ENCODE data around the gene CFL1.
"Not testable (repeated sequence)": the region's sequence is repeated elsewhere in the genome, so short reads cannot be mapped to it uniquely, and the experiment has no call there.

CFL1 gene

DNA sequence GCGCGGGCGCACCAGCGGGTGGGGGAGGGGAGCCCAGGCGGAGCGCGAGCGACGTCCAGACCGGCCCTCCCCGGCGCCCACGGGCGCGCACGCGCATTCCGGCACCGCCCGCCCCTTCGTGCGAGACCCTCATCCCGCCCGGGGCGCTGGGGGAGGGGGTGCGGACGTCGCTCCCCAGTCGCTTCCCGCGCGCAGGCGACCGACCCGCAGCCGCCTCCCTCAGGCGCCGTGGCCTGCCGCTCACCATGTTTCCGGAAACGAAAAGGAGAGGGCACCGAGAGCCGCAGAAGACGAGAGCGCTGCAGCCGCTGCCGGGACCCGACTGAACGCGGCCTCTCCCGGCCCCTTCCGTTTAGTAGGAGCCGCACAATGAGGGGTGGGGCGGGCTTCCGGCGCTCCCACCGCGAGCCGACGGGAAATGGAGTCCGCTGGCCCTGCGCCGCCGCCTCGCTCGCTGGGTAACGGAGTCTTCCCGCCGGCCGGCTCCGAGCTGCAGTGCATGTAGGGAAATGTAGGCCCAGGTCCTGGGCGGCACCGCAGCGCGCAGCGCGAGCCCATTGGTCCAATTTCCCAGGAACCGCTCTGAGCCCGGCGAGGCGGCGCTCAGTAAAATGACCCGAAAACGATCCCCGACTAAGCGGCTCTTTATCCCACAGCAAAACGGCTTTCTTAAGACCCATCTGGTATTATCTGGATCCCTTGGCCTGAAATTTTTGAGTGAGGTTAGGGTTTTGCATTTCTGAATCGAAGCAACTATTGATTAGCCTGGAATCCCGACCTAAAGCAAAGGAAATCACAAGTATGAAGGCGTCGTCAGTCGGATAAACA is at the start of gene CFL1:
CFL1 (minus strand) TSS at position 328 of the 828 bp plus-strand sequence; CDS start at position 247, 81 bp downstream.
- DNase-seq: peak; percentile 96

DNA sequence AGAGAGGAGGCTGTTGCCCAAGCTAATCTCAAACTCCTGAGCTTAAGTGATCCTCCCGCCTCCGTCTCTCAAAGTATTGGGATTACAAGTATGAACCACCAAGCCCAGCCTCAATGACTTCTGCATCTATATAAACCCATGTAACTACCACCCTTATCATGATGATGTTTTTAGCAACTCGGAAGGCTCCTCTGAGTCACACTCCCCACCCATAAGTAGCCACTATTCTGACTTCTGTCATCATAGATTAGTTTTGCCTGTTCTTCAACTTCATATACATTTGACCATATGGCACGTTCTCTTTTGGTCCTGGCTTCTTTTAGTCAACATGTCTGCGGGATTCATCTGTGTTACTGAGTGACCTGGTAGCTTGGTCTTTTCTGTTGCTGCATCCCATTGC is 48.6 kb upstream of the CFL1 start:
- DNase-seq: no peak

GRCh38 chr11:65903715-65904114 is 45.7 kb upstream of the CFL1 start:
- DNase-seq: no peak

GRCh38 chr11:65903068-65903481 is 45.1 kb upstream of the CFL1 start:
- DNase-seq: no peak

DNA sequence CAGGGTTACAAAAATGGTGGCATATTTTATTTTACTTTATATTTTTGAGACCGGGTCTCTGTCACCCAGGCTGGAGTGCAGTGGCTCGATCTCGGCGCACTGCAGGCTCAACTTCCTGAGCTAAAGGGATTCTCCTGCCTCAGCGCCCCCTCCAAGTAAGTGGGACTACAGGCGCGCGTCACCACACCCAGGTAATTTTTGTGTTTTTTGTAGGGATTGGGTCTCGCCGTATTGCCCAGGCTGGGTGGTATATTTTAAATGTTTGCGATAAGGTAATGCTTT is 42.9 kb upstream of the CFL1 start:
- DNase-seq: no peak

GRCh38 chr11:65900125-65900898 is 42.3 kb upstream of the CFL1 start, which contains the start of gene FOSL1:
FOSL1 (minus strand) TSS chr11:65900388; CDS start chr11:65900339, 49 bp downstream.
- peak; percentile 55 for DNase-seq

GRCh38 chr11:65899356-65900124 is 41.6 kb upstream of the CFL1 start:
- DNase-seq: no peak

DNA sequence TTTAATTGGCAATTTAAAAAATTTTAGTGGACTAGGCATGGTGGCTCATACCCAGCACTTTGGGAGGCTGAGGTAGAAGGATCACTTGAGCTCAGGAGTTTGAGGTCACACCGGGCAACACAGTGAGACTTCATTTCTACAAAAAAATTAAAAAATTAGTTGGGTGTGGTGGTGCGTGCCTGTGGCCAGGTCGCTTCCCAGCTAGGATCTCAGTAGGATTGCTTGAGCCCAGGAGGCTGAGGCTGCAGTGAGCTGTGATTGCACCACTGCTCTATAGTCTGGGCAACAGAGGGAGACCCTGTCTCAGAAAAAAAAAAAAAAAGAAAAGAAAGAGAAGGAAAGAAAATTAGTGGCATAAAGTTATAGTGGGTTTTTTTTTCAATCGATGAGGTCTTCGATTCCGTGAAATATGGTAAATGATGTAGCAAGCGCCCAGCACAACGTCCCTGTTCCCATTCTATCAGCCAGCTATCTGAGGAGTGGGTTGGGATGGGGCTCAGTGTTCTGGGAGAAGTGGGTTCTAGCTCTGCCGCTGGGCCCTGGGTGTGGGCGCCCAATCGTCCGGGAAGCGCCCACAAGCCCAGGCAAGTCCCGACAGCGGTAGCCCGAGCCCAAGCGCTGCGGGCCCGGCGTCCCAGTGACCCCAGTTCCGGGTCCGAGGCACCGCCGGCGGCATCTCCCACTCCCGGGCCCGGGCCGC is 40.8 kb upstream of the CFL1 start:
- DNase-seq: no peak

DNA sequence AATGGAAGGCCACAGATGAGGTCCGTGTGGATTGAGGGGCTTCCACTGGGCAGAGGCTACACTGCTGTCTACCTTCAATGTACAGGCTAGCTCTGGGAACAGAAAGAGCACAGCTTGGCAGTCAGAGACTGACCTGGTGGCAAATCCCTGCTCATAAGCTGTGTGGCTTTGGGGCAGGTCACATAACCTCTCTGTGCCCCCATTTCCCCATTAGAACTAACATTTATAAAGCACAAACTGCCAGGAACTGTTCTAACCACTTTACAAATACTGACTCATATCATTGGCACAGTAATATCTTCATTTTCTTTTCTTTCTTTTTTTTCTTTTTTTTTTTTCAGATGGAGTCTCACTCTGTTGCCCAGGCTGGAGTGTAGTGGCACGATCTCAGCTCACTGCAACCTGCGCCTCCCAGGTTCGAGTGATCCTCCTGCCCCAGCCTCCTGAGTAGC is 39.1 kb upstream of the CFL1 start:
- no peak for DNase-seq

DNA sequence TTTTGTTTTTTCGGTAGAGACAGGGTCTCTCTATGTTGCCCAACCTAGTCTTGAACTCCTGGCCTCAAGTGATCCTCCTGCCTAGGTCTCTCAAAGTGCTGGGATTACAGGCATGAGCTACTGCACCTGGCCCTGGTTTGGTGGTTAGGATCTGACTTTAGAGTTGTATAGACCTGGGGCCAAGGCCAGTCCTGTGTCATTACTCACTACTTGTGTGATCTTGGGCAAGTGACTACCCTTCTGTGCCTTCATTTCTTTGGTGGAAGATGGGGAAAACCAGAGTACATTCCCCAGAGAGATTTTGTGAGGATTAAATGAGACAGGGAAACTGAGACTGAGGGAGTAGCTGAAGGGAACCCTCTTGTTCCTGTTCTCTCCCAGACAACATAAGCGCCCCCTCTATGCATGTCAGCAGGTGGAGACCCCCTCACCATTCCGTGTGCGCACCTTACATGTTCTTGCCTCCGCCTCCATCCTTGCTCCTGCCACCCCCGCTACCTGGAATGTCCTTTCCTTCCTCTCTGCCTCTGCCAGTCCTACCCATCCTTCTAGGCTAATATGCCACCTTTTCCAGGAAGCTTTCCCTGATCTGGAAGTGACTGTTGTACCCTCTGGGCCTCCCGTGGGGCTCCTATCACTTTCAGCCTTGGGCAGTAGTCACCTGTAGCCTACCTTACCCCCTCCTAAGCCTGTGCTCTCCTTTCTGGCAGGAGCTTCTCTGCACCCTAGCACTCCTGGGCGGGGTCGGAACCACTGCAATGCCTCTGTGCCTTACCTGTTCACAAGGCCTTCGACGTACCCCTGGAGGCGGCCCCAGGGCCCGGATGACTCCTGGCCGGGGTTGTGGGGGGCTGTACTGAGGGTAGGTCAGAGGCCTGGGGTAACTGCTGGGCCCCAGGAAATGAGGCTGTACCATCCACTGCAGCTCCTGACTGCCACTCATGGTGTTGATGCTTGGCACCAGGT is 38.3 kb upstream of the CFL1 start:
- DNase-seq: no peak

DNA sequence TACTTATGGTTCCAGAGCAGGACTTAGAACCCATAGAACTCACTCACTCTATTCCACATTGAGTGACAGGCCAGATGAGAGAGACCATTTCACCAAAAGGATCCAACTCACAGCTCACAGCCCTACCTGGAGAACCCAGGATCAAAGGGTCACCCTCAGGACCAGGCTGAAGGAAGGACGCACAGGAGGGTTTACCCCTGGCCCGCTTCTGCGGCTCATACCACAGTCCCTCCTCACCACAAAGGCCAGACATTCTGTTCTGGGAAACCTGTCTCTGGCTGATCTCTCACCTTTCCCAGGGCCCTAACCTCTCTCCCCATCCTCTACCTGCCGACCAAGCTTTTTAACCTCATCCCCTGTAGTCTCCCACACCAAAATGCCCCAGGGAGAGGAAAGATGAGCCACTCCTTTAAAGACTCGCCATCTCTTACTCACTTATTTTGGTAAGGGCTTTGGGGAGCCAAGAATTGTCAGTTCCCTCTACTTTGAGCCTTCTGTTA is 37.6 kb upstream of the CFL1 start:
- DNase-seq: no peak

DNA sequence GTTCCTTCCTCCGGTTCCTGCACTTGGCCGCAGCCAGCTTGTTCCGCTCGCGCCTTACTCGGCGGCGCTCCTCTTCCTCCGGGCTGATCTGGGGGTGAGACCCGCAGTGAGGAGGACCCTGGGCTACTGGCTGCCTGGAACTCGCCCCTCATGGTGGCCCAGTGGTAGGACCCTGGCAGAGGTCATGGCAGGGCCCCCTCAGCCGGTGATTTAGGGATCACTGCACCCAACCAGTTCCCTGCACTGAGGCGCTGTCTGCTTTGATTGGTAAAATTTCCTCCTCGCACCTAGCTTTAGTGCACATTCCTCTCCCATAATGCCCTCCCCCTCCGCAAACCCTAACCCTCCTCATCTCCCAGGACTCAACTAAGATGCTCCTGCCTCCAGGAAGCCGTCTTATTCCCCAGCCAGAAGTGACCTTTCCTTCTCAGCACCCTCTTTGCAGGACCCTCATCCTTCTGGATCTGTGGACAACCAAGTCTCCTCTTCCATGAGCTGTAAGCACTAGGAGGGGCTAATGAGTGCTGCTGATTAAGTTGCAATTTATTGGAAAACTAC is 36.1 kb upstream of the CFL1 start:
- no peak for DNase-seq

DNA sequence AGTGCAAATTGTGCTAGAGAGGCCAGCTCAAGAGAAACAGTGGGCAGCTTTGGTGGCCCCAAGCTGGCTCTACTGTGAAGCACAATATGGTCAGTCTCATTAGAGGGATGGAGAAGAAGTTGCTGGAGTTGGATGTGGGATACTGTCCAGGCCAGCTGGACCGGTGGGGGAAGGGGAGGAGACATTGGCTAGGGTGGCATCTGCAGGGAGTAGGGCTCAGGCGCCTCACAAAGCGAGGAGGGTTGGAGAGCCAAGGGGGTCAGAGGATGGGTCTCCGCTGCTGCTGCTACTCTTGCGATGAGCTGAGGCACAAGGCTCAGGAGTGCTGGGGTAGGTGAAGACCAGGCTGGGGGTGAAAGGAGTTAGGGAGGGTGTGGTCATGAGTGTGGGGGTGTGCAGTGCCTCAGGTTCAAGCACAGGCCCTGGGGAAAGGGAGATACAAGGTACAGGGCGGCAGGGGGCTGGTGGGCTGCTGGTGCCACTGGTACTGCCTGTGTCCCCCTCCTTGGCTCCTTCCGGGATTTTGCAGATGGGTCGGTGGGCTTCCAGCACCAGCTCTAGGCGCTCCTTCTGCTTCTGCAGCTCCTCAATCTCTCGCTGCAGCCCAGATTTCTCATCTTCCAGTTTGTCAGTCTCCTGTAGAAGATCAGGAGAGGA is 34.8 kb upstream of the CFL1 start:
- DNase-seq: no peak

GRCh38 chr11:65892137-65892540 is 34.2 kb upstream of the CFL1 start:
- DNase-seq: not testable (repeated sequence)

GRCh38 chr11:65891219-65892136 is 33.5 kb upstream of the CFL1 start:
- no peak for DNase-seq

DNA sequence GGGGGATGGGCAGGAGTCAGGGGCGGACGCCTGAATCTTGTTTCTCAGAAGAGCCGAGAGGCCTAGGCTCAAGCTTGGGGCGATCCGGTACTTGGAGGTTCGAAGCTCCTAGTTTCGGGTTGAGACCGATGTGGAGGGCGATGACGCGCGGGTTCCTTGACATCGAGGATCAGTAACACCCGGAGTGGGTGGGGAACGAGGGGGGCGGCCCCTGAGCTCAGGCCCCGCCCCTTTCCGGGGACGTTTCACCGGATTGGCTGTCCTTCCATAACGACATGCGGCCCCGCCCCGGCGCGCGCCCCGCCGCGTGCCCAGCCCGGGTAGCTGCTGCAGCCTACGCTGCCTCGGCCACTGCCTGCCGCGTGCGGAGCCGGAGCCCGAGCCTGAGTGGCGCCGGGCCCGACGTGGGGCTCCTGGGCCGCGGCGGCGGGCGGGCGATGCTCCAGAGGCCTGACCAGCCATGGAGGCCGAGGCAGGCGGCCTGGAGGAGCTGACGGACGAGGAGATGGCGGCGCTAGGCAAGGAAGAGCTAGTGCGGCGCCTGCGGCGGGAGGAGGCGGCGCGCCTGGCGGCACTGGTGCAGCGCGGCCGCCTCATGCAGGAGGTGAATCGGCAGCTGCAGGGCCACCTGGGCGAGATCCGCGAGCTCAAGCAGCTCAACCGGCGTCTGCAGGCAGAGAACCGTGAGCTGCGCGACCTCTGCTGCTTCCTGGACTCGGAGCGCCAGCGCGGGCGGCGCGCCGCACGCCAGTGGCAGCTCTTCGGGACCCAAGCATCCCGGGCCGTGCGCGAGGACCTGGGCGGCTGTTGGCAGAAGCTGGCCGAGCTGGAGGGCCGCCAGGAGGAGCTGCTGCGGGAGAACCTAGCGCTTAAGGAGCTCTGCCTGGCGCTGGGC is 32.6 kb upstream of the CFL1 start, which contains the start of gene CCDC85B:
CCDC85B (plus strand) TSS at position 350 of the 895 bp plus-strand sequence; CDS start at position 461, 111 bp downstream.
- peak; percentile 85 for DNase-seq

DNA sequence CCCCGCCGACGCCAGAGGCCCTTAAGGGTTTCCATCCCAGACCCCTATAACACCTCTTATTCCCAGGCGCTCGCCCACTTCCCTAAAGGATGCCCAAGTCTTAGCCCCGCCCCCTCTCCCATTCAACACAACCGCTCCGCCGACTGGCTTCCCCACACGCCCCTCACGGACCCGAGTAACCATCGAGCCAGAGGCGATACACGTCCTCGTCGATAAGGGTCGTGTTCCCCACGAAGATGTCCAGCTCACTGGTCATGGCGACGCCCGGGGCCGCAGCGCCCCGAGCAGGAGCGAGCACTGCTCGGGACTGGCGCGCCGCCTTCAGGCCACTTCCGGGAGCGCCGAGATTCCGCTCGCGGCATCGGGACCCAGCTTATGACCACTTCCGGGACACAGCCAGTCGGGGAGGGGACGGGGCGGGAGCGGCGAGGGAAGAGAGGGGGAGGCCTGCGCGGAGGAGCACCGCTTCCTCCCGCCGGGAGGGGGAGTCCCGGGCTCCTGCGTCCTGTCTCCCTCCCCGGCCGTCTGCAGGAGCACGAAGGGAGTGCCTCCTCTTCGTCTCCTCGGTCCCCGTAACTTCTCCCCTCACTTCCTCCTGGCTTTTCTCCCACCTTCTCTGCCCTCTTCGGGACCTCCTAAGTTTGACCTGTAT is 30.3 kb upstream of the CFL1 start, which contains the start of gene FIBP:
FIBP (minus strand) TSS at position 309 of the 652 bp plus-strand sequence; CDS start at position 256, 53 bp downstream.
- DNase-seq: peak; percentile 91

Measured in NCI-H2107 (cell line).